ENCODE data around the gene MYBBP1A. TPM values are rescaled to one million over a fixed set of nuclear protein-coding genes. Genes with fewer than 3 reads are reported as not detected.

Gene MYBBP1A
- total and polyA plus RNA-seq, 2 of the 13 experiments (the other 11 are each of a cell fraction or from before 2014, with no cell fraction given) = 18.6 to 54.8 TPM

- Histone ChIP-seq H3K27me3 (ENCODE audit: control insufficient read depth in 1 of 2, insufficient read depth in 2 of 2, low read length in 2 of 2) (peaks cover 6 to 35% of the 10 kb centered on the region in 2 experiments), H2AFZ (ENCODE audit: low read length) (no peak overlapping the region), H3K9ac (ENCODE audit: insufficient read depth, low read depth, low read length) (no peak overlapping the region), H3K4me2 (ENCODE audit: low read depth, low read length) (peak overlapping the region; percentile 39), H3K4me1 (ENCODE audit: insufficient read depth, low read length) (peaks cover 16% of the 10 kb centered on the region), H3K36me3 (replicated peaks in 1 of 2; ENCODE audit: control insufficient read depth in 1 of 2, insufficient read depth in 2 of 2, low read length in 2 of 2) (peaks cover 3 to 10% of the 10 kb centered on the region in 2 experiments; a peak in 3 of 5 replicates), H3K27ac (ENCODE audit: extremely low read length, insufficient read depth, low read length) (no peak overlapping the region), H3K4me3 (replicated peaks in 1 of 3; ENCODE audit: insufficient read depth in 1 of 3, low read depth in 2 of 3, low read length in 3 of 3) (peak overlapping the region in 1 of 3 experiments; percentile 43; a peak in 1 of 6 replicates), H4K20me1 (ENCODE audit: insufficient read depth, low read length) (no peaks in the 10 kb centered on the region), H3K9me3 (ENCODE audit: low read length) (no peaks in the 10 kb centered on the region), H3K79me2 (ENCODE audit: insufficient read depth, low read length) (no peaks in the 10 kb centered on the region)
- ChIA-PET POLR2A (interaction anchor here (2.4 kb wide), 1 partner anchor 21 kb away, joined by 8 read pairs; the partner anchor contains the start of gene MYBBP1A), CTCF (ENCODE audit: low intra/inter-chr PET ratio, low total read pairs) (no interaction called here)
- DNase-seq (ENCODE audit: low spot score) (no peak), FAIRE-seq (no peak), ATAC-seq (peak; percentile 46)
- no TSS peak for BruUV-seq (replicated peaks)
- no CpG with 5 or more reads among the region's 17 CpGs for WGBS (ENCODE audit: low lambda C conversion rate)
- in situ Hi-C loops (cut with HindIII; ENCODE audit: extremely low pct_ligation_motif_present, low pct_unique_long_range_greater_than_20kb) = no loop called here
- TF ChIP-seq ZNF713 (CRISPR knock-in tag; IDR thresholded peaks at IDR 0.05) = no peak
- TF ChIP-seq ZBTB42 (CRISPR knock-in tag; IDR thresholded peaks at IDR 0.05) = no peak
- peak; percentile 1 for TF ChIP-seq TEAD3 (CRISPR knock-in tag; optimal IDR thresholded peaks at IDR 0.05; ENCODE audit: borderline replicate concordance)
- TF ChIP-seq TGIF2 (CRISPR knock-in tag; IDR thresholded peaks at IDR 0.05) = no peak
- TF ChIP-seq HOXA3 (CRISPR knock-in tag; IDR thresholded peaks at IDR 0.05) = 0 out of 2 replicates have a peak, but pooled peaks have one; percentile 4
- TF ChIP-seq, protein P1, sequence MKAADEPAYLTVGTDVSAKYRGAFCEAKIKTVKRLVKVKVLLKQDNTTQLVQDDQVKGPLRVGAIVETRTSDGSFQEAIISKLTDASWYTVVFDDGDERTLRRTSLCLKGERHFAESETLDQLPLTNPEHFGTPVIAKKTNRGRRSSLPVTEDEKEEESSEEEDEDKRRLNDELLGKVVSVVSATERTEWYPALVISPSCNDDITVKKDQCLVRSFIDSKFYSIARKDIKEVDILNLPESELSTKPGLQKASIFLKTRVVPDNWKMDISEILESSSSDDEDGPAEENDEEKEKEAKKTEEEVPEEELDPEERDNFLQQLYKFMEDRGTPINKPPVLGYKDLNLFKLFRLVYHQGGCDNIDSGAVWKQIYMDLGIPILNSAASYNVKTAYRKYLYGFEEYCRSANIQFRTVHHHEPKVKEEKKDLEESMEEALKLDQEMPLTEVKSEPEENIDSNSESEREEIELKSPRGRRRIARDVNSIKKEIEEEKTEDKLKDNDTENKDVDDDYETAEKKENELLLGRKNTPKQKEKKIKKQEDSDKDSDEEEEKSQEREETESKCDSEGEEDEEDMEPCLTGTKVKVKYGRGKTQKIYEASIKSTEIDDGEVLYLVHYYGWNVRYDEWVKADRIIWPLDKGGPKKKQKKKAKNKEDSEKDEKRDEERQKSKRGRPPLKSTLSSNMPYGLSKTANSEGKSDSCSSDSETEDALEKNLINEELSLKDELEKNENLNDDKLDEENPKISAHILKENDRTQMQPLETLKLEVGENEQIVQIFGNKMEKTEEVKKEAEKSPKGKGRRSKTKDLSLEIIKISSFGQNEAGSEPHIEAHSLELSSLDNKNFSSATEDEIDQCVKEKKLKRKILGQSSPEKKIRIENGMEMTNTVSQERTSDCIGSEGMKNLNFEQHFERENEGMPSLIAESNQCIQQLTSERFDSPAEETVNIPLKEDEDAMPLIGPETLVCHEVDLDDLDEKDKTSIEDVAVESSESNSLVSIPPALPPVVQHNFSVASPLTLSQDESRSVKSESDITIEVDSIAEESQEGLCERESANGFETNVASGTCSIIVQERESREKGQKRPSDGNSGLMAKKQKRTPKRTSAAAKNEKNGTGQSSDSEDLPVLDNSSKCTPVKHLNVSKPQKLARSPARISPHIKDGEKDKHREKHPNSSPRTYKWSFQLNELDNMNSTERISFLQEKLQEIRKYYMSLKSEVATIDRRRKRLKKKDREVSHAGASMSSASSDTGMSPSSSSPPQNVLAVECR (CRISPR knock-in tag; IDR thresholded peaks at IDR 0.05; ENCODE audit: borderline replicate concordance) = 0 out of 2 replicates have a peak, but pooled peaks have one; percentile 2
- peak; percentile 69 for TF ChIP-seq AGO2 (optimal IDR thresholded peaks at IDR 0.05; ENCODE audit: low read depth, low read length)
- peak; percentile 12 for TF ChIP-seq KDM2A (CRISPR knock-in tag; IDR thresholded peaks at IDR 0.05; ENCODE audit: borderline replicate concordance, low read depth)
- TF ChIP-seq GABPB1 (CRISPR knock-in tag; IDR thresholded peaks at IDR 0.05) = peak; percentile 12; the same call in 1 of the 2 replicates
- TF ChIP-seq PTBP1 (IDR thresholded peaks at IDR 0.05; ENCODE audit: low read depth, low read length, poor library complexity, severe bottlenecking) = peak; percentile 10
- peak; percentile 92 for TF ChIP-seq AGO1 (IDR thresholded peaks at IDR 0.05; ENCODE audit: low read depth, low read length, poor library complexity, severe bottlenecking)
- intact Hi-C loops (cut with micrococcal nuclease; ENCODE audit: unreplicated experiment) = loop anchor here (5.0 kb wide), 1 partner anchor 112 kb away; no protein-coding TSS in a partner anchor
Measured at GRCh38 chr17:4534515-4534914, 20.7 kb downstream of the MYBBP1A start.
